HG03159 (cell line): ENCODE results near the gene NRP2.

Experiments
- ATAC-seq: cut with Tn5 transposase; IDR thresholded peaks from one replicate; pipeline ENCODE4 v1.9.1; 2021; ENCODE audit warnings: mild to moderate bottlenecking, moderate library complexity; ENCODE audit not compliant: unreplicated experiment

Gene NRP2

DNA sequence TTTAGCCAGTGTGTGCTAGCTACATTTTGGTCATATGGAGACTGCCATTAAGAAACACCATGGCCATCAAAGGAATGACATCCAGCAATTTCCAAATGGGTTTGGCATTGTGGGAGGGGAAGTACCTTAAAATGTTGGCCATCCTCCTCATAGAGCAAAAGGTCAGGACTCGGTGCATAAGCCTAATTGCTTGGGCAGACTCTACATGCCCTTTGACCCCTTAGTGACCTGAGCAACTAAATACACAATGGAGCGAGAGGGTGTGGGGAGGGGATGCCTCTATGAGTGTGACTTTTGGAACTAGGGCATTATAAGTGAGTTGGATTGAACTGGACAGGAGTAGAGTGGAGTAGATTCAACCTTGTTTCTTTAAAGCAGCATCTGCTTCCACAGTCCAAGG is 44.9 kb downstream of the NRP2 start:
- no peak for ATAC-seq

DNA sequence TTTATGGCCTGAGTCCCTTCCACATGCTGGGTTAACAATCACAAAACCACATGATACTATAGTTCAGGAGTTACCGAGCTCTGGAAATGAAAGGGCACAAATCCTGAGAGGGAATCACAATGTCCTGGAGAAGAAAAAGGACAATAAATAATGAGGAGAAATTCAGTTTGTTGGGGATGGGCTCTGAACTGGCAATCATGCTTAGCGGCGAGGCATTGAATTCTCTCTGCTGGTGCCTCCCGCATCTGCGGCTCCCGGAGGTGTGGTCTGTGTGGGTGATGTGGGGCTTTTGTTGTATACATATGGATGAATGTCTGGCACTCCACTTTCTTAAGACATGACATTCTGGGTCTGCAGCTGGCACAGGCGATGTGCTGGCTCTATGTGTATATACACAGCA is 46.1 kb downstream of the NRP2 start:
- no peak for ATAC-seq

DNA sequence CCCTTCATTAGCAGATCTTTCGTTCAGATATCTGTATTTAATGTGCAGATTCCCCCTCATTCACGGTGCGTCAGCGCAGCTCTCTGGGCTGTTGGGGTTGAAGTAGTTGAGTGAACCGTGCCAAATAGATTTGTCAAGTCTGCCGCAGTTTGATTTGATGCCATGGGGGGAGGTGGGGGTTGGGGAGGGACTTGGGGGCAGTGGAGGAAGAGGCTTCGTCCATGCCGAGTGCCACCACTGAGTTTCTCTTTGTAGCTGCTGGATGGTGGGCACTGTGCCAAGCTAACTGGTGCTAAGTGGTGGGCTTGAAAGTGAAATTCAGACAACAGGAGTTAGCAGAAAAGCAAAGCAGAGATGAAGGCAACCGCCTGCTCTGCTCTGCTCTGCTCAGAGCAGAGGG is 47.9 kb downstream of the NRP2 start:
- ATAC-seq = no peak

GRCh38 chr2:205730701-205731582 is 48.6 kb downstream of the NRP2 start:
- no peak for ATAC-seq

- no peak for ATAC-seq
Measured at GRCh38 chr2:205731583-205731981, 49.3 kb downstream of the NRP2 start.

DNA sequence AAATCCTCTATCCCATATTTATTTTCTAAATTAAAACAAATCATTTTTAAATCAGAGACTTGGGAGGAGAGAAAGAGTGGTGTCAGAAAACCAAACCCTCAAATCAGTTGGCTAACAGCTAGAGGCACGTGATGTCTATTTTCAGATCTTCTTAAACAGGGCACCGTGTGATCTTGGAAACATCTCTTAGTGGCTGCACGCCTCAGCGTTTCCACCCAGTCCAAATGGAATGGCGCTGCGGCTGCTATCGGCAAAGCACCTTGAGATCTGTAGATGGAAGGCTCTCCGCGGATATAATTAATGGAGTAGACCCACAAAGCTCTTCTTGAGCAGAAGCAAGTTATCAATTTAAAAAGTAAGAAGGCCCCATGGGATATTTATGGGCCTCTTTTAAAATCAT is 50.0 kb downstream of the NRP2 start:
- no peak for ATAC-seq

GRCh38 chr2:205733082-205733481 is 50.8 kb downstream of the NRP2 start:
- ATAC-seq = no peak

DNA sequence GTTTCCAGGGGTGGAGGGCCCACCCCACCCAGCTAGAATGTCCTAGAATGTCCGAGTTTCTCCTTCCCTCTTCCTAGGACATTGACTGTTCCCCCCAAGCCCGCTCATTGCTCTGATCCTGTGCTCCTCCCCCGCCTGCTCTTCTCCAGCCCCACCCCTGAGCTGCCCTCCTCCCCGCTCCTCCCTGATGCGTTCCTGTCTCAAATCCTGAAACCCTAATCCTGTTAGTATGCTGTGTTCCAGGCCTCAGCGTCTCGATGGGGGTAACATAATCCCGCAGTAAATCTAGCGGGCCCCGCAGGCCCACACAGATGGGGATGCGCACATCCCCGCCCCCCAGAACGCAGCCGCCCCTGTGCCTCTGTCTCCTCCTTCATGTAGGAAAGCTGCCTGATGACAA is 51.3 kb downstream of the NRP2 start:
- no peak for ATAC-seq

GRCh38 chr2:205734436-205735037 is 52.2 kb downstream of the NRP2 start:
- no peak for ATAC-seq

GRCh38 chr2:205738117-205738968 is 56.0 kb downstream of the NRP2 start:
- ATAC-seq = no peak

DNA sequence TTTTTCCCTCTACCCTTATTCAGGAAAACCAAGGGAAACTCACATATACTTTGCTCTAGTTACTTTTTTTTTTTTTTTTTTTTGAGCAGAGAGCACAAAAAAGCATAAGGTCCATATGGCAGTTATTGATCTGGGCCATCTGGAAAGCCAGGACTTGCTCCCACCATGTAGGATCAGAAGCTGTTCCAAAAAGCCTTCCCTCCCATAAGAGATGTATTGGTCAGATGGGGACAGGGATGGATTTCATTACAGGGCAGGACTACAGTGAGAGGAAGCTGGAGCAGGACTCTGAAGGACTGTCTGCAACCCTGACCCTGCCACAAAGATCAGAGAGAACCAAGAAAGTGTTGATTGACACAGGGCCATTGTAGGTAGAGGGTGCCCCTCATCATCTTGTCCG is 57.3 kb downstream of the NRP2 start:
- no peak for ATAC-seq

GRCh38 chr2:205740381-205740780 is 58.1 kb downstream of the NRP2 start:
- no peak for ATAC-seq

DNA sequence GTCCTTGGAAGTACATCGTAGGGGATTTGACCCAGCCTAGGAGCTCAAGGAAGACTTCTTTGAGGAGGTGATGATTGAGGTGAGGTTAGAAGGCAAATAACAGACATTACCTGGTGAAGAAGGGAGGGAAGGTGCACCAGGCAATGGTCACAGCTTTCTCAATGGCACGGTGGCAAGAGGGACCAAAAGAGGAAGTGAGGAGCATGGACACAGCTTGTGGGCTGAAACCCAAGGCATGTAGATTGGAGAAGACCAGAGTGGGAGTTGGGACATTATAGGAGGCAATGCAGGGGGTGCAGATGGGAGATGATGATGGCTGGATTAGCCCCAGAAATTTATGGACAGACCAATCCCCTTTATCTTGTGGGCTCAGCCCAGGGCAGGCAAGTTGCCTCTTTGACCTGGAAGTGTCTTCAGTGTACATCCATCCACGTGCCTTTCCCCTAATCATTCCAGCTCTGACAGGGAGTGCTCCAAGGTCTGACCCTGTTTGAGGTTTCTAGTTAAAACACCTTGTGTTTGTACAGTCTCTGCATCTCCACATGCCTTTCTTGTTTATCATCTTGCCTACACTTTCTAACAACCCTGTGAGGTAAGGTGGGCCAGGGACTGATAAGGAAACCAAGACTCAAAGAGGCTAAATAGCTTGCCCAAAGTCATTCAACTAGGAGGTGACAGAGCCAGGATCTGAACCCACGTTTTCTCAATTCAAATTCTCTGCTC is 59.1 kb downstream of the NRP2 start:
- no peak for ATAC-seq

DNA sequence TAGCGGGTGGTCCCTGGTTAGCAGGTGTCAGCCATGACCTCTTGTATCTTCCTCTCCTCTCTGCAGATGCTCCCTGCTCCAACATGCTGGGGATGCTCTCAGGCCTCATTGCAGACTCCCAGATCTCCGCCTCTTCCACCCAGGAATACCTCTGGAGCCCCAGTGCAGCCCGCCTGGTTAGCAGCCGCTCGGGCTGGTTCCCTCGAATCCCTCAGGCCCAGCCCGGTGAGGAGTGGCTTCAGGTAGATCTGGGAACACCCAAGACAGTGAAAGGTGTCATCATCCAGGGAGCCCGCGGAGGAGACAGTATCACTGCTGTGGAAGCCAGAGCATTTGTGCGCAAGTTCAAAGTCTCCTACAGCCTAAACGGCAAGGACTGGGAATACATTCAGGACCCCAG is 60.8 kb downstream of the NRP2 start:
- ATAC-seq = no peak

- no peak for ATAC-seq
Measured at GRCh38 chr2:205744074-205744591, 61.8 kb downstream of the NRP2 start.

GRCh38 chr2:205745661-205746419 is 63.5 kb downstream of the NRP2 start:
- ATAC-seq = no peak

GRCh38 chr2:205746420-205746785 is 64.1 kb downstream of the NRP2 start:
- ATAC-seq = no peak

- no peak for ATAC-seq
Measured at GRCh38 chr2:205747829-205748386, 65.6 kb downstream of the NRP2 start.

DNA sequence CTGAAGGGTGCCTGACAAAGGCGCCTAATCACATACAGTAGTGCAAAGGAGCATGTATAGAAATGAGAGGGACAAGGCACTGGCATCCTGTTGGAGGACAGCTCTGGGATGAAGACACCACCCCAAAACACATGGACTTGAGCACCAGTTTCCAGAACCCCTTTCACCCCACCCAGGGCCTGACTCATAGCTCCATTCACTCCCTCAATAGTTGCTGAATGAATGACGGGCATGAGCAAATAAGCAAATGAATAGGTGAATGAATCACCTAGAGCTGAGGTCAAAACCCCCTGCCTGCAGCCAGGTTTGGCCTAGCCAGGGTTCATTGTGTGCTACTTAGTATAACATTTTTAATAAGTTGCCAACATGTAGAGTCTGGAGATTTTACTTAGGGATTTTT is 66.3 kb downstream of the NRP2 start:
- ATAC-seq = no peak

- ATAC-seq = no peak
Measured at GRCh38 chr2:205749078-205749477, 66.8 kb downstream of the NRP2 start.
